Measurements from ENCODE around the gene MYL4.

MYL4 gene

GRCh38 chr17:47246120-47246519 lies 37.0 kb downstream of the MYL4 start:
- 90% methylated on average over 1 of the region's 2 CpGs for WGBS
- Histone ChIP-seq H3K9ac (ENCODE audit: low read depth, low read length) (no peak overlapping the region), H3K27me3 (ENCODE audit: insufficient read depth, low read length) (no peaks in the 10 kb centered on the region; the same call in 1 of the 2 replicates), H3K4me3 (ENCODE audit: low read length) (no peak overlapping the region), H3K27ac (ENCODE audit: low read depth, low read length) (no peak overlapping the region), H3K4me1 (ENCODE audit: insufficient read depth, low read length) (peaks cover 2% of the 10 kb centered on the region; the same call in 1 of the 2 replicates), H3K36me3 (ENCODE audit: insufficient read depth, low read length) (no peaks in the 10 kb centered on the region), H3K9me3 (ENCODE audit: insufficient read depth, low read depth, low read length) (no peaks in the 10 kb centered on the region)

- H3K36me3 ChIP-seq (ENCODE audit: insufficient read depth, low read length), result no peaks in the 10 kb centered on the region
- H3K4me3 ChIP-seq (ENCODE audit: low read length), result no peak overlapping the region
- peaks cover 15% of the 10 kb centered on the region for H3K4me1 ChIP-seq (ENCODE audit: insufficient read depth, low read length)
- 85% methylated on average over 2 of the region's 2 CpGs for WGBS
- peaks cover 41% of the 10 kb centered on the region for H3K27me3 ChIP-seq (ENCODE audit: insufficient read depth, low read length)
- no peaks in the 10 kb centered on the region for H3K9me3 ChIP-seq (ENCODE audit: insufficient read depth, low read depth, low read length)
- H3K9ac ChIP-seq (ENCODE audit: low read depth, low read length), result no peak overlapping the region
- H3K27ac ChIP-seq (ENCODE audit: low read depth, low read length), result no peak overlapping the region
These were observed 41.7 kb downstream of the MYL4 start for GRCh38 chr17:47250855-47251254.

GRCh38 chr17:47251421-47251940 lies 42.3 kb downstream of the MYL4 start:
- no peak overlapping the region for H3K9ac ChIP-seq (ENCODE audit: low read depth, low read length)
- WGBS, result 56% methylated on average over 1 of the region's 1 CpG
- H3K9me3 ChIP-seq (ENCODE audit: insufficient read depth, low read depth, low read length), result no peaks in the 10 kb centered on the region
- H3K36me3 ChIP-seq (ENCODE audit: insufficient read depth, low read length), result no peaks in the 10 kb centered on the region
- H3K4me3 ChIP-seq (ENCODE audit: low read length), result no peak overlapping the region
- peaks cover 15% of the 10 kb centered on the region for H3K4me1 ChIP-seq (ENCODE audit: insufficient read depth, low read length)
- H3K27me3 ChIP-seq (ENCODE audit: insufficient read depth, low read length), result peaks cover 46% of the 10 kb centered on the region
- H3K27ac ChIP-seq (ENCODE audit: low read depth, low read length), result no peak overlapping the region; the same call in 1 of the 2 replicates

GRCh38 chr17:47252209-47252608 lies 43.1 kb downstream of the MYL4 start:
- Histone ChIP-seq H3K9me3 (ENCODE audit: insufficient read depth, low read depth, low read length) (no peaks in the 10 kb centered on the region), H3K27ac (ENCODE audit: low read depth, low read length) (no peak overlapping the region), H3K36me3 (ENCODE audit: insufficient read depth, low read length) (no peaks in the 10 kb centered on the region), H3K27me3 (ENCODE audit: insufficient read depth, low read length) (peaks cover 46% of the 10 kb centered on the region), H3K4me1 (ENCODE audit: insufficient read depth, low read length) (peaks cover 15% of the 10 kb centered on the region), H3K9ac (ENCODE audit: low read depth, low read length) (no peak overlapping the region), H3K4me3 (ENCODE audit: low read length) (no peak overlapping the region)
- 91% methylated on average over 1 of the region's 1 CpG for WGBS

GRCh38 chr17:47252766-47253512 lies 43.8 kb downstream of the MYL4 start:
- Histone ChIP-seq H3K27me3 (ENCODE audit: insufficient read depth, low read length) (peaks cover 46% of the 10 kb centered on the region), H3K4me3 (ENCODE audit: low read length) (peak overlapping the region; percentile 67), H3K27ac (ENCODE audit: low read depth, low read length) (no peak overlapping the region), H3K9ac (ENCODE audit: low read depth, low read length) (no peak overlapping the region), H3K36me3 (ENCODE audit: insufficient read depth, low read length) (no peaks in the 10 kb centered on the region), H3K4me1 (ENCODE audit: insufficient read depth, low read length) (peaks cover 15% of the 10 kb centered on the region), H3K9me3 (ENCODE audit: insufficient read depth, low read depth, low read length) (no peaks in the 10 kb centered on the region)
- WGBS, result 75% methylated on average over 10 of the region's 10 CpGs

- H3K27ac ChIP-seq (ENCODE audit: low read depth, low read length), result no peak within 1 kb of the TSS
- no peaks in the 10 kb centered on the region for H3K36me3 ChIP-seq (ENCODE audit: insufficient read depth, low read length)
- H3K9me3 ChIP-seq (ENCODE audit: insufficient read depth, low read depth, low read length), result no peaks in the 10 kb centered on the region
- no peak within 1 kb of the TSS; the same call in 1 of the 2 replicates for H3K9ac ChIP-seq (ENCODE audit: low read depth, low read length)
- H3K4me1 ChIP-seq (ENCODE audit: insufficient read depth, low read length), result peaks cover 15% of the 10 kb centered on the region
- 1% methylated on average over 107 of the region's 112 CpGs for WGBS
- peak within 1 kb of the TSS; percentile 67 for H3K4me3 ChIP-seq (ENCODE audit: low read length)
- H3K27me3 ChIP-seq (ENCODE audit: insufficient read depth, low read length), result peaks cover 46% of the 10 kb centered on the region
These were observed 44.6 kb downstream of the MYL4 start, which contains the start of gene ITGB3 for GRCh38 chr17:47253541-47254402. Gene ITGB3 (plus strand): TSS chr17:47253827. CDS start chr17:47253862, 35 bp downstream.

- Histone ChIP-seq H3K9ac (ENCODE audit: low read depth, low read length) (no peak overlapping the region), H3K27ac (ENCODE audit: low read depth, low read length) (no peak overlapping the region), H3K9me3 (ENCODE audit: insufficient read depth, low read depth, low read length) (no peaks in the 10 kb centered on the region), H3K36me3 (ENCODE audit: insufficient read depth, low read length) (no peaks in the 10 kb centered on the region), H3K4me3 (ENCODE audit: low read length) (peak overlapping the region; percentile 67), H3K27me3 (ENCODE audit: insufficient read depth, low read length) (peaks cover 46% of the 10 kb centered on the region), H3K4me1 (ENCODE audit: insufficient read depth, low read length) (peaks cover 15% of the 10 kb centered on the region)
- 17% methylated on average over 13 of the region's 15 CpGs for WGBS
These were observed 45.3 kb downstream of the MYL4 start for GRCh38 chr17:47254403-47254943.

- Histone ChIP-seq H3K27me3 (ENCODE audit: insufficient read depth, low read length) (peaks cover 36% of the 10 kb centered on the region), H3K4me3 (ENCODE audit: low read length) (no peak overlapping the region), H3K36me3 (ENCODE audit: insufficient read depth, low read length) (no peaks in the 10 kb centered on the region), H3K4me1 (ENCODE audit: insufficient read depth, low read length) (no peaks in the 10 kb centered on the region; the same call in 1 of the 2 replicates), H3K9ac (ENCODE audit: low read depth, low read length) (no peak overlapping the region), H3K9me3 (ENCODE audit: insufficient read depth, low read depth, low read length) (no peaks in the 10 kb centered on the region), H3K27ac (ENCODE audit: low read depth, low read length) (no peak overlapping the region)
- WGBS, result 69% methylated on average over 7 of the region's 9 CpGs
These were observed 48.6 kb downstream of the MYL4 start for GRCh38 chr17:47257651-47258339.

- Histone ChIP-seq H3K27me3 (ENCODE audit: insufficient read depth, low read length) (peaks cover 2% of the 10 kb centered on the region; the same call in 1 of the 2 replicates), H3K4me1 (ENCODE audit: insufficient read depth, low read length) (peaks cover 9% of the 10 kb centered on the region; the same call in 1 of the 2 replicates), H3K27ac (ENCODE audit: low read depth, low read length) (no peak overlapping the region), H3K9me3 (ENCODE audit: insufficient read depth, low read depth, low read length) (no peaks in the 10 kb centered on the region), H3K36me3 (ENCODE audit: insufficient read depth, low read length) (no peaks in the 10 kb centered on the region), H3K4me3 (ENCODE audit: low read length) (no peak overlapping the region), H3K9ac (ENCODE audit: low read depth, low read length) (no peak overlapping the region)
- WGBS, result 92% methylated on average over 7 of the region's 7 CpGs
These were observed 53.4 kb downstream of the MYL4 start for GRCh38 chr17:47262586-47262985.

GRCh38 chr17:47264166-47264565 lies 55.0 kb downstream of the MYL4 start:
- Histone ChIP-seq H3K4me3 (ENCODE audit: low read length) (no peak overlapping the region), H3K27me3 (ENCODE audit: insufficient read depth, low read length) (peaks cover 2% of the 10 kb centered on the region; the same call in 1 of the 2 replicates), H3K36me3 (ENCODE audit: insufficient read depth, low read length) (no peaks in the 10 kb centered on the region), H3K9ac (ENCODE audit: low read depth, low read length) (no peak overlapping the region), H3K9me3 (ENCODE audit: insufficient read depth, low read depth, low read length) (peaks cover 4% of the 10 kb centered on the region), H3K4me1 (ENCODE audit: insufficient read depth, low read length) (peaks cover 10% of the 10 kb centered on the region; the same call in 1 of the 2 replicates), H3K27ac (ENCODE audit: low read depth, low read length) (no peak overlapping the region)
- 97% methylated on average over 2 of the region's 2 CpGs for WGBS
